Testis (tissue), 2 donors: ENCODE results near the gene STAC.

Experiments used
- POLR2A ChIP-seq: fragments of 450-650 bp; IDR thresholded peaks from one replicate; pipeline ENCODE4 v1.6.1; 2017; ENCODE audit warnings: antibody characterized with exemption, mild to moderate bottlenecking, moderate library complexity
- TF ChIP-seq, protein P1 (sequence below), 3 experiments: fragments of 450-650 bp in 2 of 3; fragments of 200-600 bp in 1 of 3; sonication (generic) in 1 of 3; IDR thresholded peaks; one replicate each; pipeline ENCODE4 v1.5.1; 2016 to 2019; ENCODE audit warnings: antibody characterized with exemption in 3 of 3, mild to moderate bottlenecking in 2 of 3, moderate library complexity in 1 of 3

DNA sequence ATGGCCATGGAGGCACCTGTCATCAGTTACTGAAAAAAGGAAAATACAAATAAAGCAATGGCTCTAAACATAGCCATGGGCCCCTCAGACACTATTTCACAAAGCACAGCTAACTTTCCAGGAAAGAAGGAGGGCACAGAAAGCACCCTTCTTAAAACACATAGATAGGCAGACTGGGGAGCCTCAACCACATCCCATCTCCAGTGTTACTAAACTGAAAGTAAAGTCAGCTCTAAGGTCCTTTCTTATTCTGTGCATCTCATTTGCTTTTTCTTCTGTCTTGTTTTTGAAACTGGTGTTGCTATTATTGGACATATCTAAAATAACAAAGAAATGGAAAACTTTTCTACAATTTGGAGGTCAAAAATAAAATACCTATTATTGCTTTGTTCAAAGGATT is 48.2 kb upstream of the STAC start:
- no peak for TF ChIP-seq POLR2A
- TF ChIP-seq, protein P1, sequence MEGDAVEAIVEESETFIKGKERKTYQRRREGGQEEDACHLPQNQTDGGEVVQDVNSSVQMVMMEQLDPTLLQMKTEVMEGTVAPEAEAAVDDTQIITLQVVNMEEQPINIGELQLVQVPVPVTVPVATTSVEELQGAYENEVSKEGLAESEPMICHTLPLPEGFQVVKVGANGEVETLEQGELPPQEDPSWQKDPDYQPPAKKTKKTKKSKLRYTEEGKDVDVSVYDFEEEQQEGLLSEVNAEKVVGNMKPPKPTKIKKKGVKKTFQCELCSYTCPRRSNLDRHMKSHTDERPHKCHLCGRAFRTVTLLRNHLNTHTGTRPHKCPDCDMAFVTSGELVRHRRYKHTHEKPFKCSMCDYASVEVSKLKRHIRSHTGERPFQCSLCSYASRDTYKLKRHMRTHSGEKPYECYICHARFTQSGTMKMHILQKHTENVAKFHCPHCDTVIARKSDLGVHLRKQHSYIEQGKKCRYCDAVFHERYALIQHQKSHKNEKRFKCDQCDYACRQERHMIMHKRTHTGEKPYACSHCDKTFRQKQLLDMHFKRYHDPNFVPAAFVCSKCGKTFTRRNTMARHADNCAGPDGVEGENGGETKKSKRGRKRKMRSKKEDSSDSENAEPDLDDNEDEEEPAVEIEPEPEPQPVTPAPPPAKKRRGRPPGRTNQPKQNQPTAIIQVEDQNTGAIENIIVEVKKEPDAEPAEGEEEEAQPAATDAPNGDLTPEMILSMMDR (IDR thresholded peaks at IDR 0.05) = no peak
